WTC11 (cell line): ENCODE data around the gene SP2.

Source experiments
- CREB1 ChIP-seq: sonication (generic); formaldehyde crosslinking; IDR thresholded peaks from 2 replicates; pipeline ENCODE4 v1.8.0; 2023; ENCODE audit warnings: mild to moderate bottlenecking, missing genetic modification reagents
- CTCF ChIP-seq: fragments of 200-600 bp; IDR thresholded peaks from 2 replicates; pipeline ENCODE4 v1.8.0; 2022; ENCODE audit warnings: antibody characterized with exemption
- E2F1 ChIP-seq: sonication (generic); formaldehyde crosslinking; IDR thresholded peaks from 2 replicates; pipeline ENCODE4 v1.8.0; 2022; ENCODE audit warnings: mild to moderate bottlenecking, missing genetic modification reagents
- E2F4 ChIP-seq: sonication (generic); formaldehyde crosslinking; IDR thresholded peaks from 2 replicates; pipeline ENCODE4 v1.8.1; 2022; ENCODE audit warnings: low read depth, mild to moderate bottlenecking, moderate library complexity, missing genetic modification reagents, borderline replicate concordance
- GRHL2 ChIP-seq: fragments of 250-450 bp; sonication (Bioruptor Pico); IDR thresholded peaks from 2 replicates; pipeline ENCODE4 v1.8.0; 2022; ENCODE audit warnings: mild to moderate bottlenecking, moderate library complexity; ENCODE audit not compliant: insufficient replicate concordance, severe bottlenecking
- SMAD3 ChIP-seq: sonication (generic); formaldehyde crosslinking; IDR thresholded peaks from 2 replicates; pipeline ENCODE4 v1.8.0; 2022; ENCODE audit warnings: missing genetic modification reagents, mild to moderate bottlenecking, borderline replicate concordance
- SP1 ChIP-seq: sonication (generic); formaldehyde crosslinking; conservative IDR thresholded peaks from 2 replicates; pipeline ENCODE4 v1.8.1; 2022; ENCODE audit warnings: missing genetic modification reagents

GRCh38 chr17:47959825-47960655, 64.0 kb downstream of the SP2 start:
- no peak for TF ChIP-seq CTCF
- TF ChIP-seq GRHL2: no peak
- no peak for TF ChIP-seq CREB1 (CRISPR knock-in tag)
- no peak for TF ChIP-seq SP1 (CRISPR knock-in tag)
- TF ChIP-seq E2F1: no peak
- TF ChIP-seq SMAD3 (CRISPR knock-in tag): no peak
- TF ChIP-seq E2F4 (CRISPR knock-in tag): no peak
